Esophagus squamous epithelium (tissue), 4 donors: Measurements from ENCODE around the gene DOK1.

Source experiments
- POLR2A ChIP-seq, 4 donors: fragments of 450-650 bp; IDR thresholded peaks; one replicate each; pipeline ENCODE4 v1.6.1; 2017; ENCODE audit warnings: antibody characterized with exemption in 4 of 4, mild to moderate bottlenecking in 4 of 4, moderate library complexity in 3 of 4
- TF ChIP-seq, protein P1 (sequence below), 6 experiments: fragments of 450-650 bp in 4 of 6; fragments of 200-600 bp in 2 of 6; sonication (generic) in 2 of 6; IDR thresholded peaks; one replicate each; pipeline ENCODE4 v1.5.1; 2016 to 2019; ENCODE audit warnings: antibody characterized with exemption in 6 of 6, mild to moderate bottlenecking in 4 of 6, moderate library complexity in 4 of 6

DNA sequence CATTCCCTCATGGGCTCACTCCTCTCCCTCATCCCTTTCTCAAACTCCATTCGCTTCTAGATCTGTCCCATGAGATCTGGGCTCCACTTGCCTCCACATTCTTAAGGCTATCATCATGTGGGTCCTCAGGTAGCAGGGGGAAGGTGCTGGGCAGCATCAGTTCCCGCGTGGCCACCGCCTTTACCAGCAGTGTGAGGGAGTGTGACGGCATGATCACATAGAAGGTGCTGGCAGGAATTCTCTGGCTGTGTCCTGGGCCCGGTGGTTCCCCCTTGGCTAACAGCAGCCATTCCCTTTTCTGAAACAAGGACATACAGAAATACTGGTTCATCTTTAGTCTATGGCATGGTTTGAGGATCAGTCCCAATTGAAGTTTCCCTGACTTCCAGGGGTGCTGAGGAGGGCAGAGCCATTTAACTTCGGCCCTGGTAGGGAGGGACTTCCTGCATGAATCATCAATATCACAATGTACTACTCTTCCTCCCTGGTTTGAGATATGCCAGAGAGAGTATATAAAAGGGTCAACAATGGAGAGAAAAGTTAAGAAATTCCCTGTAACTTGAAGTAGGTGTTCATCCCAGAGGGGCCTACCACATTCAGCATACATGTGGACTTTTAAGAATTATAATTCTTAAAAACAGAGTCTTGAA lies 7.7 kb downstream of the DOK1 start:
- TF ChIP-seq, protein P1, sequence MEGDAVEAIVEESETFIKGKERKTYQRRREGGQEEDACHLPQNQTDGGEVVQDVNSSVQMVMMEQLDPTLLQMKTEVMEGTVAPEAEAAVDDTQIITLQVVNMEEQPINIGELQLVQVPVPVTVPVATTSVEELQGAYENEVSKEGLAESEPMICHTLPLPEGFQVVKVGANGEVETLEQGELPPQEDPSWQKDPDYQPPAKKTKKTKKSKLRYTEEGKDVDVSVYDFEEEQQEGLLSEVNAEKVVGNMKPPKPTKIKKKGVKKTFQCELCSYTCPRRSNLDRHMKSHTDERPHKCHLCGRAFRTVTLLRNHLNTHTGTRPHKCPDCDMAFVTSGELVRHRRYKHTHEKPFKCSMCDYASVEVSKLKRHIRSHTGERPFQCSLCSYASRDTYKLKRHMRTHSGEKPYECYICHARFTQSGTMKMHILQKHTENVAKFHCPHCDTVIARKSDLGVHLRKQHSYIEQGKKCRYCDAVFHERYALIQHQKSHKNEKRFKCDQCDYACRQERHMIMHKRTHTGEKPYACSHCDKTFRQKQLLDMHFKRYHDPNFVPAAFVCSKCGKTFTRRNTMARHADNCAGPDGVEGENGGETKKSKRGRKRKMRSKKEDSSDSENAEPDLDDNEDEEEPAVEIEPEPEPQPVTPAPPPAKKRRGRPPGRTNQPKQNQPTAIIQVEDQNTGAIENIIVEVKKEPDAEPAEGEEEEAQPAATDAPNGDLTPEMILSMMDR (IDR thresholded peaks at IDR 0.05) = no peak
- no peak for TF ChIP-seq POLR2A (IDR thresholded peaks at IDR 0.05)
